ENCODE results near the gene KLHL29.

KLHL29 gene

DNA sequence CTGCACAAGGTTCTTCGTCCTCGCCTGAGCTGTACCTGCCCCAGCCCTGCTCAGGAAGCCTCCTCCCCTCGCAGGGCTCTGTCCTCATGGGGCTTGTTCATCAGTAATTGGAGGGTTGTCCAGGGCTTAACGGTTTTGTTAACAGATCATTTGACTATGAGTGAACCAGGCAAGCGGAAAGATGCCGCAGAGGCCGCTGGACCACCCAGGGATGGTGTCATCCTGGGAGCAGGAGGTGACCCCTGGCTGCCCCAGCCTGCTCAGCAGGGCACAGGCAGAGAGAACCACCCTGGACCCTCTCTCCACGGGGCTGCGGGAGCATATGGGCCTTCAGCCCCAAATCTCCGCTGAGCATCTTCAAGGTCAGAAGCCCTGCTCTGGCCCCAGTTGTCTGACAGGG is 264.3 kb downstream of the KLHL29 start:
- H3K4me3 ChIP-seq (replicated peaks; ENCODE audit: insufficient read depth, low read length): no peak overlapping the region
- DNase-seq (ENCODE audit: low read depth in 1 of 2, low spot score in 1 of 2): no peak
- TF ChIP-seq CTCF (IDR thresholded peaks at IDR 0.05; ENCODE audit: insufficient read depth, low read length) (no peak), SPI1 (IDR thresholded peaks at IDR 0.05; ENCODE audit: borderline replicate concordance, low read depth) (no peak), REST (IDR thresholded peaks at IDR 0.05; ENCODE audit: insufficient replicate concordance, low read depth) (no peak), GABPA (IDR thresholded peaks at IDR 0.05; ENCODE audit: low read depth) (no peak), POLR2AphosphoS5 (IDR thresholded peaks at IDR 0.05; ENCODE audit: low read depth) (no peak)
- no peaks in the 10 kb centered on the region for H3K27me3 ChIP-seq (ENCODE audit: insufficient read depth, poor library complexity, severe bottlenecking)
- H3K27ac ChIP-seq (replicated peaks): no peak overlapping the region

DNA sequence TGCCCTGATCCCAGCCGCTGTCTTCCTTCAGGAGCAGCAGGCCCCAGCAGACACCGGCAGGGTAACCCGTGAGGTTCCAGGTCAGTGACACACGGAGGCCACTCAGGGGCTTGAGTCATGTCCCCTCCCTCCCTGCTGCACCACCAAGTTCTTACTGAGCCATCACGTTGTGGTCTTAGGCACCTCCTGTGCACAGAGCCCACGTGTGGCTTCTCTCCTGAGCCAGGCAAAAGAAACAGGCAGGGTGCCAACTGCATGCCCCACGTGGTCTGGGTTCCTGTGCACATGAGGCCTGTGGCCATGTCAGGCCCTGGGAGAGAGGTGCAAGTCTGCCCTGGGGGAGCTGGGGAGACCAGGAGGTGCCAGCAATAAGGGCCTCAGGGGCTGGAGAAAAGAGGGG is 264.8 kb downstream of the KLHL29 start:
- H3K4me3 ChIP-seq (replicated peaks; ENCODE audit: insufficient read depth, low read length): no peak overlapping the region
- TF ChIP-seq REST (IDR thresholded peaks at IDR 0.05; ENCODE audit: insufficient replicate concordance, low read depth): no peak
- TF ChIP-seq GABPA (IDR thresholded peaks at IDR 0.05; ENCODE audit: low read depth): no peak
- no peak for TF ChIP-seq POLR2AphosphoS5 (IDR thresholded peaks at IDR 0.05; ENCODE audit: low read depth)
- TF ChIP-seq SPI1 (IDR thresholded peaks at IDR 0.05; ENCODE audit: borderline replicate concordance, low read depth): no peak
- no peak for DNase-seq (ENCODE audit: low read depth in 1 of 2, low spot score in 1 of 2)
- no peaks in the 10 kb centered on the region for H3K27me3 ChIP-seq (ENCODE audit: insufficient read depth, poor library complexity, severe bottlenecking)
- no peak overlapping the region for H3K27ac ChIP-seq (replicated peaks)

GRCh38 chr2:23651187-23652080 is 266.5 kb downstream of the KLHL29 start:
- TF ChIP-seq SPI1 (IDR thresholded peaks at IDR 0.05; ENCODE audit: borderline replicate concordance, low read depth): no peak
- TF ChIP-seq GABPA (IDR thresholded peaks at IDR 0.05; ENCODE audit: low read depth): no peak
- TF ChIP-seq POLR2AphosphoS5 (IDR thresholded peaks at IDR 0.05; ENCODE audit: low read depth): no peak
- TF ChIP-seq CTCF (IDR thresholded peaks at IDR 0.05; ENCODE audit: insufficient read depth, low read length): no peak
- no peak for TF ChIP-seq REST (IDR thresholded peaks at IDR 0.05; ENCODE audit: insufficient replicate concordance, low read depth)
- no peak for DNase-seq (ENCODE audit: low read depth in 1 of 2, low spot score in 1 of 2)
- no peaks in the 10 kb centered on the region for H3K27me3 ChIP-seq (ENCODE audit: insufficient read depth, poor library complexity, severe bottlenecking)
- H3K27ac ChIP-seq (replicated peaks): no peak overlapping the region
- no peak overlapping the region for H3K4me3 ChIP-seq (replicated peaks; ENCODE audit: insufficient read depth, low read length)

All from HL-60 (cell line).